Colonic mucosa (tissue), 4 donors: ENCODE measurements around the gene DENND1A. TPM values are rescaled to one million over a fixed set of nuclear protein-coding genes. Genes with fewer than 3 reads are reported as not detected.

Experiments
- DNase-seq: peaks from one replicate; pipeline ENCODE4 v3.0.0-alpha.2; 2020
- H3K27ac ChIP-seq: fragments of 200-600 bp; one replicate; pipeline ENCODE4 v1.8.0; 2021
- H3K27me3 ChIP-seq: fragments of 200-600 bp; one replicate; pipeline ENCODE4 v1.8.0; 2021
- H3K36me3 ChIP-seq: fragments of 200-600 bp; one replicate; pipeline ENCODE4 v1.8.0; 2021
- H3K4me1 ChIP-seq: fragments of 200-600 bp; one replicate; pipeline ENCODE4 v1.8.0; 2021; ENCODE audit warnings: mild to moderate bottlenecking
- H3K4me3 ChIP-seq: fragments of 200-600 bp; one replicate; pipeline ENCODE4 v1.8.0; 2021
- H3K9ac ChIP-seq, 2 donors: one replicate each; pipeline ENCODE4 v1.7.0; 2013; ENCODE audit warnings: control low read depth in 2 of 2, low read depth in 2 of 2, low read length in 2 of 2
- H3K9me3 ChIP-seq: fragments of 200-600 bp; one replicate; pipeline ENCODE4 v1.8.0; 2021
- intact Hi-C: fragments of 100-400 bp; cut with DNase I; formaldehyde crosslinking; loops from one replicate; pipeline ENCODE4 v1.14.1; 2022
- total RNA-seq, 2 donors: library from RNA; stranded (reverse); fragmentation: NEBNext Ultra II Directional in 1 of 2; extraction: Animal tissue kit (Norgen Biotek cat#: 25700) in 1 of 2; gene quantifications; one replicate each; pipeline ENCODE4 v1.2.1, GENCODE V29; 2021
- TF ChIP-seq, protein P1 (sequence below): fragments of 200-600 bp; IDR thresholded peaks from one replicate; pipeline ENCODE4 v1.8.0; 2022; ENCODE audit warnings: antibody characterized with exemption, mild to moderate bottlenecking
- donor health status: healthy.
- donor health status: DM: no; HTN: no; CAD: no.
- donor health status: DM: no; HTN: no; CAD: no.

The DENND1A gene
- total RNA-seq, 2 donors from 2014 or later: 34.3 to 39.9 TPM

DNA sequence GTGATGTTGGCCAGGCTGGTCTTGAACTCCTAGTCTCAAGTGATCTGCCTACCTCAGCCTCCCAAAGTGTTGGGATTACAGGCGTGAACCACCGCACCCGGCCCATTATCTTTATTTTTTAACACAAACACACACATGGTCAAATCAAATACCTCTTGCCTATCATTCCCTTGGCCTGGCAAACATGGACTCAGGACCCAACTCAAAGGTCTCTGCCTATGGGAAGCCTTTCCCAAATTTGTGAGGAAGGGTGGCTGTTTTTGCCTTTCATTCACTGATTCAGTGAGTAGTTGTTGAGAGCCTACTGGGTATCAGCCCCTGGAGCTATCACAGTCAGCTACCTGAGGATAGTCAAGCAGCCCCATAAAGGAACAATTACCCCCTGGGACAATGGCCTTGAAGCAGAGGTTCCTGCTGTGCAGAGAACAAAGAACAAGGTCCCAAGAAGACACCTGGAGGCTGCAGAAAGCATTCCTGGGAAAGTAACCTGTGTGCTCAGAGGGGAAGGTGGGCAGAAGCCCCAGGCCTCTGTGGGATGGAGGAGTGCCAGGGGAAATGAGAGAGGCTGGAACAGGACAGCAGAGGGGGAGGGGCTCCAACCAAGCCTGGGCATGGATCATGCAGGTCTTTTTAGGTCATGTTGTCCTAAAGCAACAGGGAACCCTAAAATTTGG lies 447.5 kb downstream of the DENND1A start:
- H3K27me3 ChIP-seq: no peaks in the 10 kb centered on the region
- no peaks in the 10 kb centered on the region for H3K9me3 ChIP-seq
- H3K27ac ChIP-seq: no peak overlapping the region
- no peak overlapping the region for H3K4me3 ChIP-seq
- no peak overlapping the region for H3K9ac ChIP-seq
- TF ChIP-seq, protein P1, sequence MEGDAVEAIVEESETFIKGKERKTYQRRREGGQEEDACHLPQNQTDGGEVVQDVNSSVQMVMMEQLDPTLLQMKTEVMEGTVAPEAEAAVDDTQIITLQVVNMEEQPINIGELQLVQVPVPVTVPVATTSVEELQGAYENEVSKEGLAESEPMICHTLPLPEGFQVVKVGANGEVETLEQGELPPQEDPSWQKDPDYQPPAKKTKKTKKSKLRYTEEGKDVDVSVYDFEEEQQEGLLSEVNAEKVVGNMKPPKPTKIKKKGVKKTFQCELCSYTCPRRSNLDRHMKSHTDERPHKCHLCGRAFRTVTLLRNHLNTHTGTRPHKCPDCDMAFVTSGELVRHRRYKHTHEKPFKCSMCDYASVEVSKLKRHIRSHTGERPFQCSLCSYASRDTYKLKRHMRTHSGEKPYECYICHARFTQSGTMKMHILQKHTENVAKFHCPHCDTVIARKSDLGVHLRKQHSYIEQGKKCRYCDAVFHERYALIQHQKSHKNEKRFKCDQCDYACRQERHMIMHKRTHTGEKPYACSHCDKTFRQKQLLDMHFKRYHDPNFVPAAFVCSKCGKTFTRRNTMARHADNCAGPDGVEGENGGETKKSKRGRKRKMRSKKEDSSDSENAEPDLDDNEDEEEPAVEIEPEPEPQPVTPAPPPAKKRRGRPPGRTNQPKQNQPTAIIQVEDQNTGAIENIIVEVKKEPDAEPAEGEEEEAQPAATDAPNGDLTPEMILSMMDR: no peak
- intact Hi-C loops: no loop called here
- peaks cover 11% of the 10 kb centered on the region for H3K4me1 ChIP-seq
- no peaks in the 10 kb centered on the region for H3K36me3 ChIP-seq
- peak; percentile 47 for DNase-seq

GRCh38 chr9:123481209-123481865 lies 448.6 kb downstream of the DENND1A start:
- TF ChIP-seq, protein P1: no peak
- Histone ChIP-seq H3K9ac (peak overlapping the region in 1 of 2 donors; percentile 29), H3K36me3 (no peaks in the 10 kb centered on the region), H3K9me3 (no peaks in the 10 kb centered on the region), H3K27me3 (no peaks in the 10 kb centered on the region), H3K27ac (no peak overlapping the region), H3K4me3 (no peak overlapping the region), H3K4me1 (peaks cover 11% of the 10 kb centered on the region)
- DNase-seq: peak; percentile 64
- intact Hi-C loops: no loop called here

DNA sequence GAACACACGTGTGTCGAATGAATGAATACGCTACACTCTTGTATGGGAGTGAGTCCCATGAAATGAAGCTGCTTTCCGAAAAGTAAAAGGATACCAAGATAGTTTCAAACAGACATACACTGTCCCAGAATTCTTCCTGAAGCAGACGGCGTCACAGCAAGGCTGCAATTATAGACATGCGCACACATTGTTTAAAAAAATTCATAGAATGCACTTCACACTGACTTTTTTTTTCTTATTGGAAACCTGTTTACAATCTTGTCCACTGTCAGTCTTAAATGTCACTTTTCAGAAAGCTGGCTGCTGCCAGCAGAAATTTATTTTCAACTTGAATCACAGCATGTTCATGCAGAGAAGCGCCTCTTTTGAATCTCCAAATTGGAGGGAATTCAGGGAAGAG lies 449.1 kb downstream of the DENND1A start:
- intact Hi-C loops: no loop called here
- Histone ChIP-seq H3K9me3 (no peaks in the 10 kb centered on the region), H3K27me3 (no peaks in the 10 kb centered on the region), H3K9ac (no peak overlapping the region), H3K36me3 (no peaks in the 10 kb centered on the region), H3K4me3 (no peak overlapping the region), H3K4me1 (peaks cover 11% of the 10 kb centered on the region), H3K27ac (no peak overlapping the region)
- TF ChIP-seq, protein P1: no peak
- DNase-seq: no peak

DNA sequence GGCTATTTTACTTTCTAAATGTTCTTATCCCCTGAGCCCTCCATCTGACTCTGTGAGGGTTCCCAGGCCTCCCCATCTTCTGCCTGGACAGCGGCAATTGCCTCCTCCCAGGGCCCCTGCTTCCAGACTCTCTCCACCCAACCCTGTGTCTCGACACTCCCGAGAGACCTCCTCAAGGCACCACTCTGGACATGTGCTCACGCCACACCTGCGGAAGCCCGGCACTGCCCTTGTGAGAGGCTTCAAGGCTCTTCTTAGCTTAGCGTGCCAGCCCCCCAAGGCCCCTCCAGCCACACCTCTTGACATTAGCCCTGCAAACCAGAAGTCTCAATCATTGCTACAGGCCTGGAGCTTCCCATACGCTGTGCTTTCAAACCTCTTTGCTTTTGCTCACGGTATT lies 449.8 kb downstream of the DENND1A start:
- no peak for DNase-seq
- Histone ChIP-seq H3K4me3 (no peak overlapping the region), H3K4me1 (peaks cover 11% of the 10 kb centered on the region), H3K36me3 (no peaks in the 10 kb centered on the region), H3K27ac (no peak overlapping the region), H3K9me3 (no peaks in the 10 kb centered on the region), H3K9ac (peak overlapping the region in 1 of 2 donors; percentile 29), H3K27me3 (no peaks in the 10 kb centered on the region)
- TF ChIP-seq, protein P1: no peak
- intact Hi-C loops: no loop called here

GRCh38 chr9:123478967-123479602 lies 450.8 kb downstream of the DENND1A start:
- Histone ChIP-seq H3K4me1 (peaks cover 6% of the 10 kb centered on the region), H3K4me3 (no peak overlapping the region), H3K27ac (no peak overlapping the region), H3K27me3 (no peaks in the 10 kb centered on the region), H3K9me3 (no peaks in the 10 kb centered on the region), H3K9ac (no peak overlapping the region), H3K36me3 (no peaks in the 10 kb centered on the region)
- intact Hi-C loops: no loop called here
- DNase-seq: peak; percentile 47
- TF ChIP-seq, protein P1: no peak
